C4-2B (cell line): ENCODE results near the gene TBL1Y.

Source experiments
- ZFX ChIP-seq: fragments of 450-650 bp; IDR thresholded peaks from 2 replicates; pipeline ENCODE4 v1.6.1; 2017
- TF ChIP-seq, protein P1 (sequence below): fragments of 450-650 bp; conservative IDR thresholded peaks from 2 replicates; pipeline ENCODE4 v1.5.1; 2017; ENCODE audit warnings: mild to moderate bottlenecking

DNA sequence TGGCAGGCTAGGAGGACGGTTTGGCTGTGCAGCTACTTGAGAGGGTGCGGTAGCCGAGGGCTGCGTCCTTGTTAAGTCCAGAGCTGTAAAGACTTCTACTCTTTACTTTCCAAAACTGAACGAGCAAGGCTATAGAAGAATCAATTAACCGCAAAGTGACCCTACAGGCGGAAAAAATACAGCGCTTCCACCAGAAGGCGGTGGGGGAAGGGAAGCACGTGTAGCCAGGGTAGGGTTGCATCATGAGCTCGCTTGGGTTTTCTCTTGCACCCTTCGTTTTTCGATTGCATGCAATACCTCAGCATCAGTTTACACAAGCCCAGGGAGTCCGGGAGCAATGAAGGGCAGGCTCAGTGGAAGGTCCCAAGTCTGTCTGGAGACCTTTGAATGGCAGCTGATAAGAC, 1.4 kb upstream of the TBL1Y start:
- TF ChIP-seq, protein P1, sequence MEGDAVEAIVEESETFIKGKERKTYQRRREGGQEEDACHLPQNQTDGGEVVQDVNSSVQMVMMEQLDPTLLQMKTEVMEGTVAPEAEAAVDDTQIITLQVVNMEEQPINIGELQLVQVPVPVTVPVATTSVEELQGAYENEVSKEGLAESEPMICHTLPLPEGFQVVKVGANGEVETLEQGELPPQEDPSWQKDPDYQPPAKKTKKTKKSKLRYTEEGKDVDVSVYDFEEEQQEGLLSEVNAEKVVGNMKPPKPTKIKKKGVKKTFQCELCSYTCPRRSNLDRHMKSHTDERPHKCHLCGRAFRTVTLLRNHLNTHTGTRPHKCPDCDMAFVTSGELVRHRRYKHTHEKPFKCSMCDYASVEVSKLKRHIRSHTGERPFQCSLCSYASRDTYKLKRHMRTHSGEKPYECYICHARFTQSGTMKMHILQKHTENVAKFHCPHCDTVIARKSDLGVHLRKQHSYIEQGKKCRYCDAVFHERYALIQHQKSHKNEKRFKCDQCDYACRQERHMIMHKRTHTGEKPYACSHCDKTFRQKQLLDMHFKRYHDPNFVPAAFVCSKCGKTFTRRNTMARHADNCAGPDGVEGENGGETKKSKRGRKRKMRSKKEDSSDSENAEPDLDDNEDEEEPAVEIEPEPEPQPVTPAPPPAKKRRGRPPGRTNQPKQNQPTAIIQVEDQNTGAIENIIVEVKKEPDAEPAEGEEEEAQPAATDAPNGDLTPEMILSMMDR: no peak
- TF ChIP-seq ZFX: no peak
